Testis (tissue), 2 donors: ENCODE results near the gene SH3BGRL2.

Experiments used
- POLR2A ChIP-seq: fragments of 450-650 bp; IDR thresholded peaks from one replicate; pipeline ENCODE4 v1.6.1; 2017; ENCODE audit warnings: antibody characterized with exemption, mild to moderate bottlenecking, moderate library complexity
- TF ChIP-seq, protein P1 (sequence below), 3 experiments: fragments of 450-650 bp in 2 of 3; fragments of 200-600 bp in 1 of 3; sonication (generic) in 1 of 3; IDR thresholded peaks; one replicate each; pipeline ENCODE4 v1.5.1; 2016 to 2019; ENCODE audit warnings: antibody characterized with exemption in 3 of 3, mild to moderate bottlenecking in 2 of 3, moderate library complexity in 1 of 3

DNA sequence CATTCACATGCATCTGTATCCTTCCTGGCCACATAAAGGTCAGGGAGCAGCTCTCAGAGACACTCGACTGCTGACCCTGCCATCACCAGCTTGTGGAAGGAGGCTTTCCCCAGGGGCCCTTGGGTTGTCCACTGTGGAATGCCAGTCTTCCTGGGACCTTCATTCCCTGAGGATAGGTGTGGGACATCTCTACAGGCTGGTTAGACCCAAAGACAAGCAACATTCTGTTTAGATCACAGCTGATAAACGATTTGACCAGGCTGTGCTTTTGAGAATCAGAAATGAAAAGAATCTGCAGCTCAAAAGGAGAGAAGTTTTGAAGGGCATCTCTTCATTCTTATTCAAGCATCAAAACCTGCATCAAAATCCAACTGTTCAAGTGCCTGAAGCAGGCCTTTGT lies 18.2 kb upstream of the SH3BGRL2 start:
- TF ChIP-seq, protein P1, sequence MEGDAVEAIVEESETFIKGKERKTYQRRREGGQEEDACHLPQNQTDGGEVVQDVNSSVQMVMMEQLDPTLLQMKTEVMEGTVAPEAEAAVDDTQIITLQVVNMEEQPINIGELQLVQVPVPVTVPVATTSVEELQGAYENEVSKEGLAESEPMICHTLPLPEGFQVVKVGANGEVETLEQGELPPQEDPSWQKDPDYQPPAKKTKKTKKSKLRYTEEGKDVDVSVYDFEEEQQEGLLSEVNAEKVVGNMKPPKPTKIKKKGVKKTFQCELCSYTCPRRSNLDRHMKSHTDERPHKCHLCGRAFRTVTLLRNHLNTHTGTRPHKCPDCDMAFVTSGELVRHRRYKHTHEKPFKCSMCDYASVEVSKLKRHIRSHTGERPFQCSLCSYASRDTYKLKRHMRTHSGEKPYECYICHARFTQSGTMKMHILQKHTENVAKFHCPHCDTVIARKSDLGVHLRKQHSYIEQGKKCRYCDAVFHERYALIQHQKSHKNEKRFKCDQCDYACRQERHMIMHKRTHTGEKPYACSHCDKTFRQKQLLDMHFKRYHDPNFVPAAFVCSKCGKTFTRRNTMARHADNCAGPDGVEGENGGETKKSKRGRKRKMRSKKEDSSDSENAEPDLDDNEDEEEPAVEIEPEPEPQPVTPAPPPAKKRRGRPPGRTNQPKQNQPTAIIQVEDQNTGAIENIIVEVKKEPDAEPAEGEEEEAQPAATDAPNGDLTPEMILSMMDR (IDR thresholded peaks at IDR 0.05): no peak
- TF ChIP-seq POLR2A: no peak
